ENCODE data around the gene SHC3. TPM values are rescaled to one million over a fixed set of nuclear protein-coding genes. Genes with fewer than 3 reads are reported as not detected.

SHC3 gene
- total and polyA plus RNA-seq, 2 experiments from 2014 or later = 1.3 to 2.9 TPM

DNA sequence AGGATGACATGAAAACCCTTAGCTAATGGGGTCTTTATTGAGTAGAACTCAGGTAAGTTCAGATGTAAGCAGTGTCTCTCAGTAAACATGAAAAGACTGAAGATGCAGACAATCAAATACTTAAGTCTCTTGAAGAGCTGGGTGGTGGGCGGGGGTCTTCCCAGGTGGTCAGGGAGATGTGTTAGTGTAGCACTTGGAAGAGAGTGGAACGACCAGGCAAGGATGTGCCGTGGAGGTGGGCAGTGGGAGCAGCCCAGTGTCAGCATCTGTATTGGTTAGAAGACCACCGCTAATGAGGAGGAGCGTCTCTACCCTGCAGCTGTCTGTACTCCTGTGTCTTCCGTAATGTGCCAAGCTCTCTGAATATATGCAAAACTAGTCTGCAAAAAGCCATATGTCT is 183.0 kb downstream of the SHC3 start:
- Histone ChIP-seq H3K9me2 (ENCODE audit: insufficient read depth) (no peaks in the 10 kb centered on the region), H3K27me3 (ENCODE audit: insufficient read depth) (peaks cover 10% of the 10 kb centered on the region; the same call in 1 of the 2 replicates), H4K20me1 (replicated peaks; ENCODE audit: insufficient read depth) (peaks cover 4% of the 10 kb centered on the region; the same call in 1 of the 2 replicates), H3K4me1 (ENCODE audit: insufficient read depth) (peaks cover 17% of the 10 kb centered on the region), H3F3A (replicated peaks; ENCODE audit: low read depth) (no peaks in the 10 kb centered on the region), H3K4me3 (no peak overlapping the region), H3K27ac (ENCODE audit: low read depth) (no peak overlapping the region), H3K36me3 (ENCODE audit: insufficient read depth) (no peaks in the 10 kb centered on the region; the same call in none of the 2 replicates), H3K79me2 (replicated peaks; ENCODE audit: insufficient read depth) (peaks cover 17% of the 10 kb centered on the region), H2AFZ (no peak overlapping the region), H3K4me2 (no peak overlapping the region)
- peaks cover 5% of the 10 kb centered on the region for H3K27me3 Mint-ChIP-seq (ENCODE audit: insufficient read depth, low read depth, poor library complexity)
- no peaks in the 10 kb centered on the region for H3K9me3 Mint-ChIP-seq
- peaks cover 16% of the 10 kb centered on the region for H3K4me1 Mint-ChIP-seq
- TF ChIP-seq, protein P1, sequence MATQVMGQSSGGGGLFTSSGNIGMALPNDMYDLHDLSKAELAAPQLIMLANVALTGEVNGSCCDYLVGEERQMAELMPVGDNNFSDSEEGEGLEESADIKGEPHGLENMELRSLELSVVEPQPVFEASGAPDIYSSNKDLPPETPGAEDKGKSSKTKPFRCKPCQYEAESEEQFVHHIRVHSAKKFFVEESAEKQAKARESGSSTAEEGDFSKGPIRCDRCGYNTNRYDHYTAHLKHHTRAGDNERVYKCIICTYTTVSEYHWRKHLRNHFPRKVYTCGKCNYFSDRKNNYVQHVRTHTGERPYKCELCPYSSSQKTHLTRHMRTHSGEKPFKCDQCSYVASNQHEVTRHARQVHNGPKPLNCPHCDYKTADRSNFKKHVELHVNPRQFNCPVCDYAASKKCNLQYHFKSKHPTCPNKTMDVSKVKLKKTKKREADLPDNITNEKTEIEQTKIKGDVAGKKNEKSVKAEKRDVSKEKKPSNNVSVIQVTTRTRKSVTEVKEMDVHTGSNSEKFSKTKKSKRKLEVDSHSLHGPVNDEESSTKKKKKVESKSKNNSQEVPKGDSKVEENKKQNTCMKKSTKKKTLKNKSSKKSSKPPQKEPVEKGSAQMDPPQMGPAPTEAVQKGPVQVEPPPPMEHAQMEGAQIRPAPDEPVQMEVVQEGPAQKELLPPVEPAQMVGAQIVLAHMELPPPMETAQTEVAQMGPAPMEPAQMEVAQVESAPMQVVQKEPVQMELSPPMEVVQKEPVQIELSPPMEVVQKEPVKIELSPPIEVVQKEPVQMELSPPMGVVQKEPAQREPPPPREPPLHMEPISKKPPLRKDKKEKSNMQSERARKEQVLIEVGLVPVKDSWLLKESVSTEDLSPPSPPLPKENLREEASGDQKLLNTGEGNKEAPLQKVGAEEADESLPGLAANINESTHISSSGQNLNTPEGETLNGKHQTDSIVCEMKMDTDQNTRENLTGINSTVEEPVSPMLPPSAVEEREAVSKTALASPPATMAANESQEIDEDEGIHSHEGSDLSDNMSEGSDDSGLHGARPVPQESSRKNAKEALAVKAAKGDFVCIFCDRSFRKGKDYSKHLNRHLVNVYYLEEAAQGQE (IDR thresholded peaks at IDR 0.05; ENCODE audit: unreplicated experiment) = no peak
- TF ChIP-seq POLR2AphosphoS5 (IDR thresholded peaks at IDR 0.05; ENCODE audit: low read depth) (no peak), EZH2 (IDR thresholded peaks at IDR 0.05; ENCODE audit: low read depth, unreplicated experiment) (no peak), ZNF114 (CRISPR knock-in tag; IDR thresholded peaks at IDR 0.05) (no peak), CREB1 (CRISPR knock-in tag; IDR thresholded peaks at IDR 0.05; ENCODE audit: low read depth) (no peak)
- TF ChIP-seq, protein P2, sequence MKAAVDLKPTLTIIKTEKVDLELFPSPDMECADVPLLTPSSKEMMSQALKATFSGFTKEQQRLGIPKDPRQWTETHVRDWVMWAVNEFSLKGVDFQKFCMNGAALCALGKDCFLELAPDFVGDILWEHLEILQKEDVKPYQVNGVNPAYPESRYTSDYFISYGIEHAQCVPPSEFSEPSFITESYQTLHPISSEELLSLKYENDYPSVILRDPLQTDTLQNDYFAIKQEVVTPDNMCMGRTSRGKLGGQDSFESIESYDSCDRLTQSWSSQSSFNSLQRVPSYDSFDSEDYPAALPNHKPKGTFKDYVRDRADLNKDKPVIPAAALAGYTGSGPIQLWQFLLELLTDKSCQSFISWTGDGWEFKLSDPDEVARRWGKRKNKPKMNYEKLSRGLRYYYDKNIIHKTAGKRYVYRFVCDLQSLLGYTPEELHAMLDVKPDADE (IDR thresholded peaks at IDR 0.05) = no peak
- TF ChIP-seq, protein P3, sequence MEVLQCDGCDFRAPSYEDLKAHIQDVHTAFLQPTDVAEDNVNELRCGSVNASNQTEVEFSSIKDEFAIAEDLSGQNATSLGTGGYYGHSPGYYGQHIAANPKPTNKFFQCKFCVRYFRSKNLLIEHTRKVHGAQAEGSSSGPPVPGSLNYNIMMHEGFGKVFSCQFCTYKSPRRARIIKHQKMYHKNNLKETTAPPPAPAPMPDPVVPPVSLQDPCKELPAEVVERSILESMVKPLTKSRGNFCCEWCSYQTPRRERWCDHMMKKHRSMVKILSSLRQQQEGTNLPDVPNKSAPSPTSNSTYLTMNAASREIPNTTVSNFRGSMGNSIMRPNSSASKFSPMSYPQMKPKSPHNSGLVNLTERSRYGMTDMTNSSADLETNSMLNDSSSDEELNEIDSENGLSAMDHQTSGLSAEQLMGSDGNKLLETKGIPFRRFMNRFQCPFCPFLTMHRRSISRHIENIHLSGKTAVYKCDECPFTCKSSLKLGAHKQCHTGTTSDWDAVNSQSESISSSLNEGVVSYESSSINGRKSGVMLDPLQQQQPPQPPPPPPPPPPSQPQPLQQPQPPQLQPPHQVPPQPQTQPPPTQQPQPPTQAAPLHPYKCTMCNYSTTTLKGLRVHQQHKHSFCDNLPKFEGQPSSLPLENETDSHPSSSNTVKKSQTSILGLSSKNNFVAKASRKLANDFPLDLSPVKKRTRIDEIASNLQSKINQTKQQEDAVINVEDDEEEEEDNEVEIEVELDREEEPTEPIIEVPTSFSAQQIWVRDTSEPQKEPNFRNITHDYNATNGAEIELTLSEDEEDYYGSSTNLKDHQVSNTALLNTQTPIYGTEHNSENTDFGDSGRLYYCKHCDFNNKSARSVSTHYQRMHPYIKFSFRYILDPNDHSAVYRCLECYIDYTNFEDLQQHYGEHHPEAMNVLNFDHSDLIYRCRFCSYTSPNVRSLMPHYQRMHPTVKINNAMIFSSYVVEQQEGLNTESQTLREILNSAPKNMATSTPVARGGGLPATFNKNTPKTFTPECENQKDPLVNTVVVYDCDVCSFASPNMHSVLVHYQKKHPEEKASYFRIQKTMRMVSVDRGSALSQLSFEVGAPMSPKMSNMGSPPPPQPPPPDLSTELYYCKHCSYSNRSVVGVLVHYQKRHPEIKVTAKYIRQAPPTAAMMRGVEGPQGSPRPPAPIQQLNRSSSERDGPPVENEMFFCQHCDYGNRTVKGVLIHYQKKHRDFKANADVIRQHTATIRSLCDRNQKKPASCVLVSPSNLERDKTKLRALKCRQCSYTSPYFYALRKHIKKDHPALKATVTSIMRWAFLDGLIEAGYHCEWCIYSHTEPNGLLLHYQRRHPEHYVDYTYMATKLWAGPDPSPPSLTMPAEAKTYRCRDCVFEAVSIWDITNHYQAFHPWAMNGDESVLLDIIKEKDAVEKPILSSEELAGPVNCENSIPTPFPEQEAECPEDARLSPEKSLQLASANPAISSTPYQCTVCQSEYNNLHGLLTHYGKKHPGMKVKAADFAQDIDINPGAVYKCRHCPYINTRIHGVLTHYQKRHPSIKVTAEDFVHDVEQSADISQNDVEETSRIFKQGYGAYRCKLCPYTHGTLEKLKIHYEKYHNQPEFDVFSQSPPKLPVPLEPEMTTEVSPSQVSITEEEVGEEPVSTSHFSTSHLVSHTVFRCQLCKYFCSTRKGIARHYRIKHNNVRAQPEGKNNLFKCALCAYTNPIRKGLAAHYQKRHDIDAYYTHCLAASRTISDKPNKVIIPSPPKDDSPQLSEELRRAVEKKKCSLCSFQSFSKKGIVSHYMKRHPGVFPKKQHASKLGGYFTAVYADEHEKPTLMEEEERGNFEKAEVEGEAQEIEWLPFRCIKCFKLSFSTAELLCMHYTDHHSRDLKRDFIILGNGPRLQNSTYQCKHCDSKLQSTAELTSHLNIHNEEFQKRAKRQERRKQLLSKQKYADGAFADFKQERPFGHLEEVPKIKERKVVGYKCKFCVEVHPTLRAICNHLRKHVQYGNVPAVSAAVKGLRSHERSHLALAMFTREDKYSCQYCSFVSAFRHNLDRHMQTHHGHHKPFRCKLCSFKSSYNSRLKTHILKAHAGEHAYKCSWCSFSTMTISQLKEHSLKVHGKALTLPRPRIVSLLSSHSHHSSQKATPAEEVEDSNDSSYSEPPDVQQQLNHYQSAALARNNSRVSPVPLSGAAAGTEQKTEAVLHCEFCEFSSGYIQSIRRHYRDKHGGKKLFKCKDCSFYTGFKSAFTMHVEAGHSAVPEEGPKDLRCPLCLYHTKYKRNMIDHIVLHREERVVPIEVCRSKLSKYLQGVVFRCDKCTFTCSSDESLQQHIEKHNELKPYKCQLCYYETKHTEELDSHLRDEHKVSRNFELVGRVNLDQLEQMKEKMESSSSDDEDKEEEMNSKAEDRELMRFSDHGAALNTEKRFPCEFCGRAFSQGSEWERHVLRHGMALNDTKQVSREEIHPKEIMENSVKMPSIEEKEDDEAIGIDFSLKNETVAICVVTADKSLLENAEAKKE (CRISPR knock-in tag; IDR thresholded peaks at IDR 0.05) = no peak
- TF ChIP-seq, protein P4, sequence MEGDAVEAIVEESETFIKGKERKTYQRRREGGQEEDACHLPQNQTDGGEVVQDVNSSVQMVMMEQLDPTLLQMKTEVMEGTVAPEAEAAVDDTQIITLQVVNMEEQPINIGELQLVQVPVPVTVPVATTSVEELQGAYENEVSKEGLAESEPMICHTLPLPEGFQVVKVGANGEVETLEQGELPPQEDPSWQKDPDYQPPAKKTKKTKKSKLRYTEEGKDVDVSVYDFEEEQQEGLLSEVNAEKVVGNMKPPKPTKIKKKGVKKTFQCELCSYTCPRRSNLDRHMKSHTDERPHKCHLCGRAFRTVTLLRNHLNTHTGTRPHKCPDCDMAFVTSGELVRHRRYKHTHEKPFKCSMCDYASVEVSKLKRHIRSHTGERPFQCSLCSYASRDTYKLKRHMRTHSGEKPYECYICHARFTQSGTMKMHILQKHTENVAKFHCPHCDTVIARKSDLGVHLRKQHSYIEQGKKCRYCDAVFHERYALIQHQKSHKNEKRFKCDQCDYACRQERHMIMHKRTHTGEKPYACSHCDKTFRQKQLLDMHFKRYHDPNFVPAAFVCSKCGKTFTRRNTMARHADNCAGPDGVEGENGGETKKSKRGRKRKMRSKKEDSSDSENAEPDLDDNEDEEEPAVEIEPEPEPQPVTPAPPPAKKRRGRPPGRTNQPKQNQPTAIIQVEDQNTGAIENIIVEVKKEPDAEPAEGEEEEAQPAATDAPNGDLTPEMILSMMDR (conservative IDR thresholded peaks at IDR 0.05; ENCODE audit: low read depth in 2 of 2) = no peak
- H3K27ac Mint-ChIP-seq = no peak overlapping the region
- no peak for DNase-seq (ENCODE audit: low spot score)
- ATAC-seq = no peak
- H3K36me3 Mint-ChIP-seq (ENCODE audit: low read depth) = no peaks in the 10 kb centered on the region
- H3K4me3 Mint-ChIP-seq = no peak overlapping the region

Measured in GM23338 (cell line).